Daoy (cell line): ENCODE measurements around the gene MAPK13. TPM values are rescaled to one million over a fixed set of nuclear protein-coding genes. Genes with fewer than 3 reads are reported as not detected.

Source experiments
- DNase-seq: peaks from one replicate; pipeline ENCODE4 v3.0.0-alpha.2; 2015; ENCODE audit warnings: low read depth
- total RNA-seq: library from RNA; depleted of rRNA; stranded (reverse); fragments of >200 nt; shearing (Covaris generic); gene quantifications from 2 replicates; pipeline ENCODE4 v1.2.3, GENCODE V29; 2014; rRNA removed

Gene MAPK13
- total RNA-seq, 1 experiment from 2014 or later = 0.46 TPM

DNA sequence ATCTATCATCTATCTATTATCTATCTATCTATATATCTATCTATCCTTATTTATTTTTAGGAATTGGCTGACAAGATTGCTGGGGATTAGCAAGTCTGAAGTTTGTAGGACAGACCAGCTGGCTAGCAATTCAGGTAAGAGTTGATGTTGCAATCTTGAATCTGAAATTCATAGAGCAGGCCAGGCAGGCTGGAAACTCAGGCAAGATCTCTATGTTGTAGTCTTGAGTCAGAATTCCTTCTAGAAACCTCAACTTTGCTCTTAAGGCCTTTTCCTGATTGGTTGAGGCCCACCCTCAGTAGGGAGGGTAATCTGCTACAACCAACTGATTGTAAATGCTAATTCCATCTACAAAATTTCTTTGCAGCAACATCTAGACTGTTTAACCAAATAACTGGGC is 19.2 kb downstream of the MAPK13 start:
- DNase-seq = no peak

DNA sequence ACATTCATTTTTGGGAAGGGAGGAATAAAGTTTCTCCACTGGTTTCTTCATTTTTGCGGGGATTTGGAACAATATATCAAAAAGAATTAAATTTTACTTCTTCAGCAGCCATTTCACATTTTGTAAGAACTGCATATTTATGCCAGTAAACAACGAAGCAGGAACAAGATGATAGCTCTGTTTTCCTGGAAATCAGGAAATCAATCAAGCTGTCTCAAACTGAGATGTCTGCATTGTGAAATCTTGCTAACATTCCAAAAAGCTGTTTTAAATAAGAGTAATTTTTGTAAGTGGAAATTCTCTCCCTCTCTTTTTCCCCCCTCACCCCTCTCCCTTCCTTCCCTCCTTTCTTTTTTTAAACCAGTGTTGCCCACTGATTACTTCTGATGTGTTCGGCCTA is 20.0 kb downstream of the MAPK13 start:
- no peak for DNase-seq

DNA sequence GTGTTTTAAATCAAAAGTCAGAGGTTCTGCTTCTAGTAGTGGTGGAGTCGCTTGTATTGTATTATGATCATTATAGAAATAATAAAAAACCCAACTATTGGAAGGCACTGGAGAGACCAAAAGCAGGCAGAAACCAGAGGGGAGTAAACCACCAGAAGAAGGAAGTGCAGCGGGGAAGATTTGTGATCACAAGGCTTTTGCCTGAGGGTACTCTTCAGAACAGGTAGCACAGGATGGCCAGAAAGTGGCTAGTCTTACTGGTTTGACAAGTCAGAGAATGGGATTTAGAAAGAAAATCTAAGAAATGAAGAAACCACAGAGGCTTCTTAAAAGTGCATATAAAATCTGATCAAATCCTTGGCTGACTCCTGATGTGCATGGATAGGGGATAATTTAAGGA is 24.0 kb downstream of the MAPK13 start:
- no peak for DNase-seq

DNA sequence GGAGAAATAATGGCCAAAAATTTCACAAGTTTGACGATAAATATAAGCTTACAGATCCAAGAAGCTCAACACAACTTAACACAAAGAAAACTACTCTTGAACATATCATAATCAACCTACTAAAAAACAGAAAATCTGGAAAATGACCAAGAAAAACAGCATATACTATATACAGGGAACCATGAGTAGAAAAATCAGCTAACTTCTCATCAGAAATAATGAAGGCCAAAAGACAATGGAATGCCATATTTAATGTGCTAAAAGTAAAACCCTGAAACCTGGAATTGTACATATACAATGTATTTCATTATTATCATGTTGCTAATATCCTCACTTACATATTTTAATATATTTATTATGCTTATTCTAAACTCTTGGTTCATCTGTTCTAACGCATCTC is 25.3 kb downstream of the MAPK13 start:
- no peak for DNase-seq

DNA sequence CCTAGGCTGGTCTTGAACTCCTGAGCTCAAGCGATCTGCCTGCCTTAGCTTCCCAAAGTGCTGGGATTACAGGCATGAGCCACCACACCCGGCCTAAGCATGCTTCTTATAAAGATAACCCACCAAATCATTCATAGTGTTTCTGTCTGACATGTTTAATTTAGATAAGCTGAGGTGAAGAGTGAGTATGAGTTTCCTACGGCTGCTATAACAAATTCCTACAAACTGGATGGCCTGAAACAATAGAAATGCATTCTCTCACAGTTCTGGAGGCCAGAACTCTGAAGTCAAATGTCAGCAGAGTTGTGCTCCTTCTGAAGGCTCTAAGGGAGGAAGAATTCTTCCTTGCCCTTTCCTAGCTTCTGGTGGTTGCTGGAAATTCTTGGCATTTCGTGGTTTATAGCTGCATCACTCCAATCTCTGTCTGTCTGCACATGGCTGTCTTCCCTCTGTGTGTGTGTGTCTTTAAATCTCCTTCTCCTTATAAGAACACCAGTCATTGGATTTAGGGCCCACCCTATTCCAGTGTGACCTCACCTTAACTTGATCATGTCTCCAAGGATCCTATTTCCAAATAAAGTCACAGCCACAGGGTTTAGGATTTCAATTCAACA is 29.9 kb downstream of the MAPK13 start:
- DNase-seq = no peak

DNA sequence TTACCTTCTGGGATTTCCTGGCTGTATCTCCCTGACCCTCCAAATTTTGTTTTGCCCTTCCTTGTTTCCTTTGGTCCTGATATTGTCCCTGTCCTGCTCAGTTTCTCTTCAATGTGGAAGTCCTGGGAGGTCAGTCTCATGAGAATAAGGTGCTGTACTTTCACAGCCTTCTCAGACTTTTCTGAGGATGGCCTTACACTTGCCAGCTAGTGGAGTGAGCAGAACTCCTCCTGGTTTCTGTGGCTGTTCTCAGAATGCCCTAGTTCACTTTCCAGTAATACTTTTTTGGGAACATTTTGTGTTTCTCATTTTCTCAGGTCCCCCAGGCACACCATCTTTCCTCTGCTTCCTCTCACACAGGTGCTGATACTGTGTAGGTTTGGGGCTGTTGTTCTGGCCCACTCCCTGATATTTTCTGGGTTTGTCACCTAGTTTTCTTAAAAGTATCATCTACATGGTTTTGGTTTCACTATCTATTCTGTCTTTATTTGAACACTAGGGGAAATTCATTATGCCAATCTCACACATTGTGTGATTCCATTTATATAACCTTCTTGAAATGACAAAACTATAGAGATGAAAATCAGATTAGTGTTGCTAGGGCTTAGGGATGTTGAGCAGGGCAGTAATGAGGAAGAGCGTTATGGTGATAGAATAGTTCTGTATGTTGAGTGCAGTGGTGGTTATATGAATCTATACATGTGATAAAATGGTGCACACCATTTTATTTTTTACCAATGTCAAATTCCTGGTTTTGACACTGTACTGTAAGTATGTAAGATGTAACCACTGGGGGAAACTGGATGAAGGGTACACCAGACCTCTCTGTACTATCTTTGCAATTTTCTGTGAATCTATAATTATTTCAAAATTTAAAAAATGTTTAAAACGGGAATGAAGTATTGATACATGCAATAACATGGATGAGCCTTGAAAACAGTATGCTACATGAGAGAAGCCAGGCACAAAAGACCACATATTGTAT is 39.0 kb downstream of the MAPK13 start:
- DNase-seq = no peak

DNA sequence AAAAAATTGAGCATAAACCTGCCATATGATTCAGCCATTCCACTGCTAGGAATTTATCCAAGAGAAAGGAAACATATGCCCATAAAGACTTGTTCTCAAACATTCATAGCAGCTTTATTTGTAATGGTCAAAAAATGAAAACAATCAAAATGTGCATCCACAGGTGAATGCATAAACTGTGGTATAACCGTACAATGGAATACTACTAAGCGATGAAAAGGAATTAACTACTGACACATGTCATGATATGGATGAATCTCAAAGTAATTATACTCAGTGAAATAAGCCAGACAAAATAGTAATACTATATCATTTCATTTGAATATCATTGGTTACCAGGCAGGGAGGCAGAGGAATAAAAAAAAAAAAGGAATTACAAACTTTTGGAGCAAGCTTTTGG is 40.4 kb downstream of the MAPK13 start:
- no peak for DNase-seq

DNA sequence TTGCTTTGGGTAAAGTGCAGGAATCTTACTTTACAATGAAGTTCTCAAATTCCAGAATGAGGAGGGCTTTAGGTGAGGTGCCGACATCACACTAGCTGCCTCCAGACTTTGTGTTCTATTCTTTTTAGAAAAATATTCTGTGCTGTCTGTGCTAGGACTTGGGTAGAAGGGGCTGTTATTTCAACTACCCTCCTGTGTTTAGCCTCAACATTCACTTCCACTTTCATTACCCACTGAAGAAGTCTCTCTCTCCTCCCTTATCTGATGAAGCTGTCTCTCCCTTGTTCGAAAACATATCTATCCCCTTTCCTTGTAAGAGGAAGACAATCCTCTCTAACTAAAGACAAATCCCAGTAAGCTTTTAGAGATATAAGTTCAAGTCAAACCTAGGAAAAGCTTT is 41.3 kb downstream of the MAPK13 start:
- DNase-seq = no peak

DNA sequence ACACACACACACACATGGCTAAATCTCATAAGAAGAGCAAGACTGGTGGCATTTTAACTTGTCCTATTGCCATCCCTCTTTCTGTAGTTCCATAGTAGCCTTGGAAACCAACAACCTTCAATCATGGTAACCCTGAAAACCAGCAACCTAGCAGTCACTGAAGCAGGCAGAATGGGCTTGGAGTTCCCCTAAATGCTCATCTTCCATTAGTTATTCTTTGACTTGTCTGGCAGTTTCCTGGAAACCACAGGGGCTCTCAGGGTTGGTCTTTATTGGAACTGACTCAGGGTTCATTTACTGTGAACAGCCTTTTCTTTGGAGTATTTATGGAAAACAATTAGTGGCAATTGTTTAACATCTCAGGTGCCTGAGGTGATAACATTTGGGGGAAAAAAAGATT is 46.9 kb downstream of the MAPK13 start:
- no peak for DNase-seq

DNA sequence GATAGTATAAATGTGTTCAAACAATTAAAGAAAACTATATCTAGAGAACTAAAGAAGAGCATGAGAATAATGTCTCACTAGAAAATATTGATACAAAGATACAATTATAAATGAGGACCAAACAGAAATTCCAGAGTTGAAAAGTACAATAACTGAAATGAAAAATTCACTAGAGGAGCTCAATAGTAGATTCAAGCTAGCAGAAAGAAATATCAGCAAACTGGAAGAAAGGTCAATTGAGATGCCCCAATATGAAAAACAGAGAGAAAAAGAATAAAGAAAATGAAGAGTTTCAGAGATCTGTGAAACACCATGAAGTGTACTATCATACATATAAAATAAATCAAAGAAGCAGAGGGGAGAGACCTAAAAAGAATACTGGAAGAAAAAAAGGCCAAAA is 48.2 kb downstream of the MAPK13 start:
- no peak for DNase-seq

DNA sequence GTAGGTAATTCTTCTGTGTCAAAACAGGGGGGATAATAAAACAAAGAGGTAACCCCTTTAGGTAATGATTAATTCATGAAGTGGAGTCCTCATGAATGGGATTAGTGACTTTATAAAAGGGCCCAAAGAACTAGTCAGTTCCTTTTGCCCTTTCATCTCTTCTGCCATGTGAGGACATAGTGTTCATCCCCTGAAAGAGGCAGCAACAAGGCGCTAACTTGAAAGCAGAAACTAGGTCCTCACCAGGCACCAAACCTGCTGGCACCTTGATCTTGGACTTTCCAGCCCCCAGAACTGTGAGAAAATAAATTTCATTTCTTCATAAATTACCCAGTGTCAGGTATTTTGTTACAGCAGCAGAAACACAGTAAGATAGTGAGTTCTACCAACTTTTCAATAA is 49.8 kb downstream of the MAPK13 start:
- DNase-seq = no peak

DNA sequence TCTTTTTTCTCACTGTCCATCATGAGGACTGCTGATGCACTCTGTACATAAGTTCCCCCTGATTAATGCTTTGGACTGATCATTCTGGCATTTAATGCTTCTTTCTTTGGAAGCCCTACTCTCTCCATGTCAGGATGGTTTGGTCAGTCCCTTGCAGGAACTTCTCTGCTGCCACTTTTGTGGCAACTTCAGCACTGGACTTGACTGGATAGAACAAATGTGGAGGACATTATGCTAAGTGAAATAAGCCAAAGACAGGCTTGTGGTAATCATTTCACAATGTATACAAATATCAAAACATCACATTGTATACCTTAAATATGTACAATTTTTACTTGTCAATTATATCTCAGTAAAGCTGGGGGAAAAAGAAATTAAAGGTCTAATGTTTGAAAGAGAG is 54.0 kb downstream of the MAPK13 start:
- DNase-seq = no peak

DNA sequence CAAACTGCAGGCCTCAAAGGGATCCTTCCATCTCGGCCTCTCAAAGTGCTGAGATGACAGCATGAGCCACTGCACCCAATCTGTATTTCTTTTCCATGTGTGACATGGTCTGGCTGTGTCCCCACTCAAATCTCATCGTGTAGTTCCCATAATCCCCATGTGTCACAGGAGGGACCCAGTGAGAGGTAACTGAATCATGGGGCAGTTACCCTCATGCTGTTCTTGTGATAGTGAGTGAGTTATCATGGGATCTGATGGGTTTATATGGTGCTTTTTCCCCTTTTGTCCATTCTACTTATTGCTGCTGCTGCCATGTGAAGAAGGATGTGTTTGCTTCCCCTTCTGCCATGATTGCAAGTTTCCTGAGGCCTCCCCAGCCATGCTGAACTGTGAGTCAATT is 55.9 kb downstream of the MAPK13 start:
- DNase-seq = no peak

DNA sequence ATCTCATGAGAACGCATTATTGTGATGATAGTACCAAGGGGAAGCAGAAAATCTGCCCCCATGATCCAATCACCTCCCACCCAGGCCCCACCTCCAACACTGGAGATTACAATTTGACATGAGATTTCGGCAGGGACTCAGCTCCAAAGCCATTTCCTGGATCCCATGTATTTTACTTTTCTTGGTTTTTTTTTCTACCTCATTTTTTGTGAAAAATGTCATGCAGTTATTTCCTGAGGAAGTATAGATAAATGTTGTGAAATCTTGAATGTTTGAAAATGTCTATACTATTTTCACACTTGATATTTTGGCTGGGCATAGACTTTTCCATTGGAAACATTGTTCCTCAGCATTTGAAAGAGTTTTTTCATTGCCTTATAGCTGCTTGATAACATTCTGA is 57.1 kb downstream of the MAPK13 start:
- no peak for DNase-seq

Other genes with a start within 250 kb of the MAPK13 start
- gene SRPK1, start 209.4 kb upstream of the MAPK13 start, total RNA-seq = 131 and 151 TPM in 2 replicates
- gene SLC26A8, start 105.9 kb upstream of the MAPK13 start, total RNA-seq = not detected in 2 replicates
- gene MAPK14, start 102.7 kb upstream of the MAPK13 start, total RNA-seq = 52.7 and 72.3 TPM in 2 replicates
- gene BRPF3, start 66.2 kb downstream of the MAPK13 start, total RNA-seq = 7.2 and 10.0 TPM in 2 replicates
- gene PNPLA1, start 139.5 kb downstream of the MAPK13 start, total RNA-seq = not detected in 2 replicates
- gene BNIP5, start 206.4 kb downstream of the MAPK13 start, total RNA-seq = not detected in 2 replicates